B cell (primary cell): ENCODE results near the gene SFMBT1. TPM values are rescaled to one million over a fixed set of nuclear protein-coding genes. Genes with fewer than 3 reads are reported as not detected.

ENCODE experiments used
- ATAC-seq: fragments of 200-7000 bp; cut with Tn5 transposase; one replicate; pipeline ENCODE4 v1.10.0; 2021; ENCODE audit warnings: low read depth, mild to moderate bottlenecking, moderate number of reproducible peaks, moderate library complexity
- CTCF ChIA-PET: fragments of 350-600 bp; sonication (Branson Sonifier 250); formaldehyde crosslinking; loops from one replicate; lab custom pipeline; 2021; ENCODE audit warnings: antibody characterized with exemption, inconsistent platforms; lab: Charles Lee
- POLR2A ChIA-PET: fragments of 350-600 bp; sonication (Branson Sonifier 250); formaldehyde crosslinking; loops from one replicate; lab custom pipeline; 2021; ENCODE audit warnings: antibody characterized with exemption; lab: Charles Lee
- DNase-seq: peaks from one replicate; pipeline ENCODE4 v3.0.0; 2013
- H2AFZ ChIP-seq: 2 replicates; pipeline ENCODE4 v1.6.1; 2012; ENCODE audit warnings: mild to moderate bottlenecking, low read depth, low read length; ENCODE audit not compliant: insufficient read depth, poor library complexity, severe bottlenecking
- H3K27ac ChIP-seq, 2 donors: 1 replicate in 1 of 2; 2 replicates in 1 of 2; pipeline ENCODE4 v1.5.1; 2012 to 2013; ENCODE audit warnings: low read length in 2 of 2, mild to moderate bottlenecking in 2 of 2, moderate library complexity in 1 of 2
- H3K27me3 ChIP-seq, 4 experiments: fragments of 200-600 bp in 1 of 4; sonication (generic) in 1 of 4; replicated peaks in 1 of 4; 1 replicate in 2 of 4; 2 replicates in 2 of 4; pipeline versions ENCODE4 v1.6.1 to v1.7.0; 2013 to 2016; ENCODE audit warnings: low read length in 3 of 4, mild to moderate bottlenecking in 2 of 4, mixed read lengths in 1 of 4, moderate library complexity in 1 of 4; ENCODE audit not compliant: insufficient read depth in 4 of 4, control insufficient read depth in 3 of 4; ENCODE audit errors: control extremely low read depth in 1 of 4
- H3K36me3 ChIP-seq, 2 experiments: replicated peaks in 1 of 2; 1 replicate in 1 of 2; 2 replicates in 1 of 2; pipeline versions ENCODE4 v1.6.1 to v1.7.1; 2013; ENCODE audit warnings: low read length in 1 of 2; ENCODE audit not compliant: insufficient read depth in 2 of 2, control insufficient read depth in 1 of 2; ENCODE audit errors: control extremely low read depth in 1 of 2, extremely low read depth in 1 of 2
- H3K4me1 ChIP-seq, 2 donors: fragments of 200-600 bp in 1 of 2; sonication (generic) in 1 of 2; 1 replicate in 1 of 2; 2 replicates in 1 of 2; pipeline versions ENCODE4 v1.5.1 to v1.6.1; 2013 to 2017; ENCODE audit warnings: low read length in 2 of 2; ENCODE audit not compliant: control insufficient read depth in 2 of 2, insufficient read depth in 2 of 2
- H3K4me2 ChIP-seq: replicated peaks from 2 replicates; pipeline ENCODE3; 2012; ENCODE audit warnings: mild to moderate bottlenecking, low read depth, low read length; ENCODE audit not compliant: poor library complexity, severe bottlenecking
- H3K4me3 ChIP-seq, 5 experiments: fragments of 200-600 bp in 1 of 5; sonication (generic) in 1 of 5; 1 replicate in 3 of 5; 2 replicates in 2 of 5; pipeline versions ENCODE4 v1.5.1 to v1.7.0; 2011 to 2016; ENCODE audit warnings: low read length in 4 of 5, mild to moderate bottlenecking in 4 of 5, low read depth in 2 of 5, control low read depth in 1 of 5, moderate library complexity in 1 of 5; ENCODE audit not compliant: insufficient read depth in 1 of 5; ENCODE audit errors: control extremely low read depth in 1 of 5, extremely low read depth in 1 of 5
- H3K79me2 ChIP-seq: fragments of 200-600 bp; sonication (generic); one replicate; pipeline ENCODE4 v1.6.0; 2016; ENCODE audit warnings: low read length; ENCODE audit not compliant: control insufficient read depth, insufficient read depth
- H3K9ac ChIP-seq: fragments of 200-600 bp; sonication (generic); 2 replicates; pipeline ENCODE4 v1.6.1; 2017; ENCODE audit warnings: mild to moderate bottlenecking, low read length, moderate library complexity
- H3K9me3 ChIP-seq, 3 donors: one replicate each; pipeline versions ENCODE4 v1.6.1 to v1.7.1; 2013; ENCODE audit warnings: low read length in 2 of 3; ENCODE audit not compliant: control insufficient read depth in 2 of 3, insufficient read depth in 1 of 3; ENCODE audit errors: control extremely low read depth in 1 of 3
- H4K20me1 ChIP-seq: 2 replicates; pipeline ENCODE4 v1.6.0; 2012; ENCODE audit warnings: mild to moderate bottlenecking, low read length; ENCODE audit not compliant: insufficient read depth, control insufficient read depth, poor library complexity, severe bottlenecking
- H3K27ac Mint-ChIP-seq: one replicate; pipeline ENCODE4 v1.8.0; 2021; ENCODE audit warnings: mixed read lengths
- H3K27me3 Mint-ChIP-seq: one replicate; pipeline ENCODE4 v1.8.0; 2021; ENCODE audit warnings: mixed read lengths
- H3K4me1 Mint-ChIP-seq: one replicate; pipeline ENCODE4 v1.8.0; 2021; ENCODE audit warnings: mixed read lengths
- H3K4me3 Mint-ChIP-seq: one replicate; pipeline ENCODE4 v1.8.0; 2021; ENCODE audit warnings: mixed read lengths
- H3K9me3 Mint-ChIP-seq: one replicate; pipeline ENCODE4 v1.8.0; 2022; ENCODE audit warnings: mixed read lengths; ENCODE audit not compliant: insufficient read depth
- EZH2 ChIP-seq: IDR thresholded peaks from 2 replicates; pipeline ENCODE4 v1.6.1; 2012; ENCODE audit warnings: borderline replicate concordance, low read depth, mild to moderate bottlenecking, moderate library complexity, low read length; ENCODE audit not compliant: insufficient read depth, poor library complexity, severe bottlenecking
- WGBS: methylation state at CpG from one replicate; pipeline ENCODE4 v1.1.5; 2013; ENCODE audit warnings: missing lambda C conversion rate; ENCODE audit not compliant: insufficient coverage; 5-methylcytosine and 5-hydroxymethylcytosine counted together
- intact Hi-C: fragments of 100-400 bp; cut with micrococcal nuclease; formaldehyde crosslinking; loops from one replicate; pipeline ENCODE4 v1.10.0; 2022
- polyA plus RNA-seq: library from polyadenylated mRNA; depleted of rRNA; stranded (reverse); fragments of >200 nt; gene quantifications from 2 replicates; pipeline ENCODE4 v1.2.3, GENCODE V29; 2012
- total RNA-seq, 2 donors: library from RNA; stranded (reverse); fragments of 120-200 nt in 1 of 2; gene quantifications; 1 replicate in 1 of 2; 2 replicates in 1 of 2; pipeline versions ENCODE4 v1.2.3 to v1.2.4, GENCODE V29; 2013 to 2022
- TF ChIP-seq, protein P1 (sequence below): fragments of 200-600 bp; IDR thresholded peaks from one replicate; pipeline ENCODE4 v1.8.0; 2022; ENCODE audit warnings: antibody characterized with exemption, mild to moderate bottlenecking

SFMBT1 gene
- total and polyA plus RNA-seq, 2 donors (not counting 1 experiment from before 2014, with no cell fraction given) = 9.9 to 55.8 TPM

DNA sequence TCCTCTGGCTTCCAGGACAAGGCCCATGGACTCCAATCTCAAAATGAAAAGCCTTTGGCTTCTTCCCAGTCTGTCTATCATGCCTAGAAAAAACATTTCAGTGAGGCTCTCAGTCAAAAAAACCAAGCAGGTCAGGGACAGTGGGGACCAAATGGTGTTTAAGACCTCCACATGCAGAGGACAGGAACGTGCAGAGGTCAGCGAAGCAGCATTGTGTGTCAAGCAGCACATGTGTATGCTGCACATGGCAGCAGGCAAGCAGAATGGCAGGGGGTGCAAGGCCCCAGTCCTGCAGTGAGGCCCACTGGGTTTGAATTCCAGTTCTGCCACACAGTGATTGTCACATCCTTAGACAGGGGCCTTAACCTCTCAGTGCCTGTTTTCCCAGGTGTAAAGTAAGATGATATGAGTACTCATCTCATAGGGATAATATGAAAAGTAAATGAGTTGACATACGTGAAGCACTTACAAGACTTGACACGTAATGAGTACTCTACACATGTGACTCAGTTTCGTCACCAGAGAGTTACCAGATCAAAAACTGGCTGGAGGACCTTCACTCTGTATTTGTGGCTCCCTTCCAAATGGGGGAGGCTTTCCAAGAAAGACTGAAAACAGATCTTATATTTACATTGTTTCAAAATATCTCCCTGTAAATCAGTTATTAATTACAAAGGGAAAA, 159.7 kb downstream of the SFMBT1 start:
- Histone ChIP-seq H3K36me3 (peaks cover 0 to 12% of the 10 kb centered on the region in 2 experiments), H3K79me2 (peaks cover 59% of the 10 kb centered on the region), H2AFZ (no peak overlapping the region), H3K4me1 (peaks cover 0 to 2% of the 10 kb centered on the region in 2 donors), H3K27me3 (no peaks in the 10 kb centered on the region), H3K27ac (no peak overlapping the region), H3K9ac (no peak overlapping the region), H3K4me3 (no peak overlapping the region), H4K20me1 (peaks cover 8% of the 10 kb centered on the region), H3K4me2 (no peak overlapping the region), H3K9me3 (no peaks in the 10 kb centered on the region)
- ChIA-PET CTCF (no interaction called here), POLR2A (no interaction called here)
- ATAC-seq (no peak), DNase-seq (no peak)
- intact Hi-C loops = no loop called here
- Mint-ChIP-seq H3K27me3 (no peaks in the 10 kb centered on the region), H3K9me3 (no peaks in the 10 kb centered on the region), H3K27ac (no peak overlapping the region), H3K4me1 (peaks cover 3% of the 10 kb centered on the region), H3K4me3 (no peak overlapping the region)
- WGBS = 100% methylated on average over 2 of the region's 5 CpGs
- TF ChIP-seq, protein P1, sequence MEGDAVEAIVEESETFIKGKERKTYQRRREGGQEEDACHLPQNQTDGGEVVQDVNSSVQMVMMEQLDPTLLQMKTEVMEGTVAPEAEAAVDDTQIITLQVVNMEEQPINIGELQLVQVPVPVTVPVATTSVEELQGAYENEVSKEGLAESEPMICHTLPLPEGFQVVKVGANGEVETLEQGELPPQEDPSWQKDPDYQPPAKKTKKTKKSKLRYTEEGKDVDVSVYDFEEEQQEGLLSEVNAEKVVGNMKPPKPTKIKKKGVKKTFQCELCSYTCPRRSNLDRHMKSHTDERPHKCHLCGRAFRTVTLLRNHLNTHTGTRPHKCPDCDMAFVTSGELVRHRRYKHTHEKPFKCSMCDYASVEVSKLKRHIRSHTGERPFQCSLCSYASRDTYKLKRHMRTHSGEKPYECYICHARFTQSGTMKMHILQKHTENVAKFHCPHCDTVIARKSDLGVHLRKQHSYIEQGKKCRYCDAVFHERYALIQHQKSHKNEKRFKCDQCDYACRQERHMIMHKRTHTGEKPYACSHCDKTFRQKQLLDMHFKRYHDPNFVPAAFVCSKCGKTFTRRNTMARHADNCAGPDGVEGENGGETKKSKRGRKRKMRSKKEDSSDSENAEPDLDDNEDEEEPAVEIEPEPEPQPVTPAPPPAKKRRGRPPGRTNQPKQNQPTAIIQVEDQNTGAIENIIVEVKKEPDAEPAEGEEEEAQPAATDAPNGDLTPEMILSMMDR = no peak
- no peak for TF ChIP-seq EZH2

- Mint-ChIP-seq H3K4me1 (no peaks in the 10 kb centered on the region), H3K9me3 (no peaks in the 10 kb centered on the region), H3K4me3 (no peak overlapping the region), H3K27me3 (no peaks in the 10 kb centered on the region), H3K27ac (no peak overlapping the region)
- H3K4me3 ChIP-seq = no peak overlapping the region
- H2AFZ ChIP-seq = no peak overlapping the region
- H3K9me3 ChIP-seq = no peaks in the 10 kb centered on the region
- no peaks in the 10 kb centered on the region for H3K27me3 ChIP-seq
- no peak overlapping the region for H3K27ac ChIP-seq
- ChIA-PET POLR2A (no interaction called here), CTCF (interaction anchor here (1.2 kb wide), 1 partner anchor 40 kb away, joined by 3 read pairs; no protein-coding TSS in a partner anchor)
- H4K20me1 ChIP-seq = peaks cover 17% of the 10 kb centered on the region
- peaks cover 0 to 18% of the 10 kb centered on the region in 2 experiments for H3K36me3 ChIP-seq
- H3K4me2 ChIP-seq = no peak overlapping the region
- no peak for TF ChIP-seq EZH2
- TF ChIP-seq, protein P1 = no peak
- intact Hi-C loops = no loop called here
- 96% methylated on average over 2 of the region's 4 CpGs for WGBS
- no peak for DNase-seq
- H3K4me1 ChIP-seq = no peaks in the 10 kb centered on the region
- H3K79me2 ChIP-seq = peaks cover 48% of the 10 kb centered on the region
- no peak overlapping the region for H3K9ac ChIP-seq
- ATAC-seq = no peak
Observed at GRCh38 chr3:52882377-52882776, 163.5 kb downstream of the SFMBT1 start.
